Measurements from ENCODE around the gene SHOC1.

DNA sequence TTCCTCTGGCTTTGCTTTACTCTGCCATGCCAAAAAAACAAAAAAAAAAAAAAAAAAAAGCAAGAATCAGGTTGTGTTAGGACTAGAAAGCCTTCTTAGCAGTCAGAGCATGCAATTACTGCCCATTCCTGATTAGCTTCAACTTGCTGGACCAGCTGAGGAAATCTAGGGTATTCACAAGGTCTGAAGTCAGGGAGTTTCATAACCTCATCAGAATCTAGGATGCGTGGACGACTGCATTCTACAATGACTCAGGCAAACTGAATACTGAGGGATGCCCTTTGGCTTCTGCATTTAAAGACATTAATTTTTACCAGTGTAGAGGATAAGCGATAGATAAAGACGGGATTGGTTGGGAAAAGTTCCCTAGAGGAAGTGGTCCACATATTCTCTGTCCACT is 39.2 kb upstream of the SHOC1 start:
- TF ChIP-seq, protein P1, sequence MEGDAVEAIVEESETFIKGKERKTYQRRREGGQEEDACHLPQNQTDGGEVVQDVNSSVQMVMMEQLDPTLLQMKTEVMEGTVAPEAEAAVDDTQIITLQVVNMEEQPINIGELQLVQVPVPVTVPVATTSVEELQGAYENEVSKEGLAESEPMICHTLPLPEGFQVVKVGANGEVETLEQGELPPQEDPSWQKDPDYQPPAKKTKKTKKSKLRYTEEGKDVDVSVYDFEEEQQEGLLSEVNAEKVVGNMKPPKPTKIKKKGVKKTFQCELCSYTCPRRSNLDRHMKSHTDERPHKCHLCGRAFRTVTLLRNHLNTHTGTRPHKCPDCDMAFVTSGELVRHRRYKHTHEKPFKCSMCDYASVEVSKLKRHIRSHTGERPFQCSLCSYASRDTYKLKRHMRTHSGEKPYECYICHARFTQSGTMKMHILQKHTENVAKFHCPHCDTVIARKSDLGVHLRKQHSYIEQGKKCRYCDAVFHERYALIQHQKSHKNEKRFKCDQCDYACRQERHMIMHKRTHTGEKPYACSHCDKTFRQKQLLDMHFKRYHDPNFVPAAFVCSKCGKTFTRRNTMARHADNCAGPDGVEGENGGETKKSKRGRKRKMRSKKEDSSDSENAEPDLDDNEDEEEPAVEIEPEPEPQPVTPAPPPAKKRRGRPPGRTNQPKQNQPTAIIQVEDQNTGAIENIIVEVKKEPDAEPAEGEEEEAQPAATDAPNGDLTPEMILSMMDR (IDR thresholded peaks at IDR 0.05; ENCODE audit: low read depth, low read length): no peak
- no peak for TF ChIP-seq EZH2phosphoT487 (IDR thresholded peaks at IDR 0.05; ENCODE audit: low read depth)
